SKM-1 (cell line): ENCODE measurements around the gene FUCA1.
"Not testable (repeated sequence)": the region's sequence is repeated elsewhere in the genome, so short reads cannot be mapped to it uniquely, and the experiment has no call there.

Experiments
- DNase-seq: peaks from one replicate; lab custom pipeline; 2025; ENCODE audit not compliant: unreplicated experiment; lab: John Stamatoyannopoulos, UW

Gene FUCA1

GRCh38 chr1:23896491-23896890, 28.4 kb upstream of the FUCA1 start:
- no peak for DNase-seq

GRCh38 chr1:23895993-23896392, 27.9 kb upstream of the FUCA1 start:
- DNase-seq: no peak

GRCh38 chr1:23895082-23895481, 27.0 kb upstream of the FUCA1 start:
- DNase-seq: no peak

- no peak for DNase-seq
Observed at GRCh38 chr1:23889074-23889473, 21.0 kb upstream of the FUCA1 start.

GRCh38 chr1:23885222-23885621, 17.1 kb upstream of the FUCA1 start:
- no peak for DNase-seq

- DNase-seq: no peak
Observed at GRCh38 chr1:23882746-23883145, 14.7 kb upstream of the FUCA1 start.

- no peak for DNase-seq
Observed at GRCh38 chr1:23879809-23880208, 11.7 kb upstream of the FUCA1 start.

GRCh38 chr1:23878668-23879067, 10.6 kb upstream of the FUCA1 start:
- no peak for DNase-seq

GRCh38 chr1:23875382-23875781, 7.3 kb upstream of the FUCA1 start:
- DNase-seq: no peak

- no peak for DNase-seq
Observed at GRCh38 chr1:23872421-23872820, 4.3 kb upstream of the FUCA1 start.

GRCh38 chr1:23869051-23869450, 961 bp upstream of the FUCA1 start:
- DNase-seq: no peak

GRCh38 chr1:23868557-23869016, 497 bp upstream of the FUCA1 start:
- no peak for DNase-seq

- no peak for DNase-seq
Observed at GRCh38 chr1:23867542-23867894, 572 bp downstream of the FUCA1 start.

- DNase-seq: peak; percentile 61
Observed at GRCh38 chr1:23865543-23865930, 2.6 kb downstream of the FUCA1 start.

GRCh38 chr1:23864801-23865542, 3.1 kb downstream of the FUCA1 start:
- DNase-seq: no peak

- no peak for DNase-seq
Observed at GRCh38 chr1:23862640-23863039, 5.5 kb downstream of the FUCA1 start.

GRCh38 chr1:23854568-23854967, 13.5 kb downstream of the FUCA1 start:
- no peak for DNase-seq

GRCh38 chr1:23853124-23853523, 15.0 kb downstream of the FUCA1 start:
- DNase-seq: not testable (repeated sequence)

- not testable (repeated sequence) for DNase-seq
Observed at GRCh38 chr1:23851406-23851805, 16.7 kb downstream of the FUCA1 start.

GRCh38 chr1:23848673-23849616, 19.1 kb downstream of the FUCA1 start:
- DNase-seq: no peak

GRCh38 chr1:23847482-23848095, 20.5 kb downstream of the FUCA1 start:
- DNase-seq: not testable (repeated sequence)

- DNase-seq: no peak
Observed at GRCh38 chr1:23845163-23845562, 22.9 kb downstream of the FUCA1 start.
